GDM1 (cell line): ENCODE data around the gene B4GAT1.

Experiments
- DNase-seq: peaks from one replicate; lab custom pipeline; 2025; lab: John Stamatoyannopoulos, UW

B4GAT1 gene

GRCh38 chr11:66336234-66337102, 11.0 kb downstream of the B4GAT1 start, which contains the start of gene RIN1:
TSS of gene RIN1 (minus strand) at chr11:66336434. CDS start at chr11:66336402, 32 bp downstream.
- no peak for DNase-seq

- no peak for DNase-seq
Observed at GRCh38 chr11:66335531-66336233, 11.7 kb downstream of the B4GAT1 start.

- DNase-seq = no peak
Observed at GRCh38 chr11:66334605-66335442, 12.6 kb downstream of the B4GAT1 start.

- DNase-seq = no peak
Observed at GRCh38 chr11:66333896-66334604, 13.4 kb downstream of the B4GAT1 start.

- no peak for DNase-seq
Observed at GRCh38 chr11:66333220-66333877, 14.1 kb downstream of the B4GAT1 start.

GRCh38 chr11:66332371-66333219, 14.8 kb downstream of the B4GAT1 start:
- DNase-seq = no peak

GRCh38 chr11:66331542-66332370, 15.7 kb downstream of the B4GAT1 start:
- no peak for DNase-seq

GRCh38 chr11:66330931-66331330, 16.5 kb downstream of the B4GAT1 start:
- DNase-seq = no peak

GRCh38 chr11:66329165-66329673, 18.2 kb downstream of the B4GAT1 start:
- no peak for DNase-seq

GRCh38 chr11:66328302-66329144, 18.9 kb downstream of the B4GAT1 start:
- DNase-seq = peak; percentile 61

GRCh38 chr11:66328031-66328301, 19.5 kb downstream of the B4GAT1 start:
- DNase-seq = no peak

- DNase-seq = no peak
Observed at GRCh38 chr11:66327171-66328030, 20.0 kb downstream of the B4GAT1 start.

GRCh38 chr11:66326261-66327111, 20.9 kb downstream of the B4GAT1 start:
- no peak for DNase-seq

- no peak for DNase-seq
Observed at GRCh38 chr11:66325263-66325671, 22.2 kb downstream of the B4GAT1 start.

- no peak for DNase-seq
Observed at GRCh38 chr11:66324664-66325063, 22.8 kb downstream of the B4GAT1 start.

GRCh38 chr11:66323684-66324083, 23.7 kb downstream of the B4GAT1 start:
- no peak for DNase-seq
